Endothelial cell of umbilical vein (primary cell): Measurements from ENCODE around the gene TUBB4B. TPM values are rescaled to one million over a fixed set of nuclear protein-coding genes. Genes with fewer than 3 reads are reported as not detected.
"Not testable (repeated sequence)": the region's sequence is repeated elsewhere in the genome, so short reads cannot be mapped to it uniquely, and the experiment has no call there.

Experiments used
- BruUV-seq: library from RNA; stranded (reverse); fragments of 400-500 nt; replicated peaks from 2 replicates; lab custom pipeline; 2021; lab: Mats Ljungman, UMichigan
- CTCF ChIA-PET: fragments of 300-600, 350-600 bp; sonication (Branson Sonifier 250); formaldehyde crosslinking; loops from one replicate; lab custom pipeline; 2021; ENCODE audit warnings: antibody characterized with exemption, inconsistent platforms; lab: Charles Lee
- POLR2A ChIA-PET: fragments of 300-600, 350-600 bp; sonication (Branson Sonifier 250); formaldehyde crosslinking; loops from one replicate; lab custom pipeline; 2021; ENCODE audit warnings: antibody characterized with exemption, inconsistent platforms; lab: Charles Lee
- DNase-seq: peaks from one replicate; pipeline ENCODE4 v3.0.0-alpha.2; 2011; ENCODE audit warnings: low read depth, low spot score
- FAIRE-seq: peaks from 2 replicates; lab custom pipeline; 2011; peaks lifted over from hg19 to GRCh38; lab: Jason Lieb, UNC
- H2AFZ ChIP-seq: 2 replicates; pipeline ENCODE4 v1.6.0; 2012; ENCODE audit warnings: low read depth, low read length, control low read depth, inconsistent platforms
- H3K27ac ChIP-seq: 2 replicates; pipeline ENCODE4 v1.5.1; 2011; ENCODE audit warnings: low read depth, mild to moderate bottlenecking, control low read depth, low read length, moderate library complexity; ENCODE audit not compliant: insufficient read depth
- H3K27me3 ChIP-seq, 2 experiments: 2 replicates each; pipeline versions ENCODE4 v1.6.0 to v1.6.1; 2011; ENCODE audit warnings: low read length in 2 of 2, mixed read lengths in 1 of 2; ENCODE audit not compliant: control insufficient read depth in 2 of 2, insufficient read depth in 2 of 2
- H3K36me3 ChIP-seq, 2 experiments: 2 replicates in 1 of 2; 3 replicates in 1 of 2; pipeline ENCODE4 v1.5.1; 2011; ENCODE audit warnings: low read length in 2 of 2, mild to moderate bottlenecking in 1 of 2, moderate library complexity in 1 of 2; ENCODE audit not compliant: control insufficient read depth in 2 of 2, insufficient read depth in 2 of 2; ENCODE audit errors: extremely low read depth in 1 of 2
- H3K4me1 ChIP-seq: 3 replicates; pipeline ENCODE4 v1.5.1; 2011; ENCODE audit warnings: mild to moderate bottlenecking, low read length; ENCODE audit not compliant: control insufficient read depth, insufficient read depth; ENCODE audit errors: extremely low read depth
- H3K4me2 ChIP-seq: 2 replicates; pipeline ENCODE4 v1.6.1; 2011; ENCODE audit warnings: low read length, control low read depth, mixed read lengths; ENCODE audit not compliant: insufficient read depth
- H3K4me3 ChIP-seq, 3 experiments: fragments of 200-600 bp in 1 of 3; sonication (generic), shearing (Covaris generic) in 1 of 3; replicated peaks in 1 of 3; 2 replicates each; pipeline ENCODE4 v1.5.1; 2011 to 2016; ENCODE audit warnings: control low read depth in 3 of 3, low read length in 3 of 3, mild to moderate bottlenecking in 2 of 3, inconsistent platforms in 1 of 3, low read depth in 1 of 3, moderate library complexity in 1 of 3; ENCODE audit not compliant: insufficient read depth in 1 of 3
- H3K79me2 ChIP-seq: 2 replicates; pipeline ENCODE4 v1.6.0; 2012; ENCODE audit warnings: low read length, inconsistent platforms; ENCODE audit not compliant: control insufficient read depth, insufficient read depth
- H3K9ac ChIP-seq: replicated peaks from 2 replicates; pipeline ENCODE3; 2011; ENCODE audit warnings: low read length, control low read depth; ENCODE audit not compliant: insufficient read depth; ENCODE audit errors: extremely low read depth
- H3K9me1 ChIP-seq: replicated peaks from 3 replicates; pipeline ENCODE4 v1.6.0; 2011; ENCODE audit warnings: mild to moderate bottlenecking, low read length; ENCODE audit not compliant: control insufficient read depth, insufficient read depth; ENCODE audit errors: extremely low read depth
- H3K9me3 ChIP-seq: replicated peaks from 2 replicates; pipeline ENCODE4 v1.5.1; 2012; ENCODE audit warnings: low read length, inconsistent platforms; ENCODE audit not compliant: control insufficient read depth, insufficient read depth
- H4K20me1 ChIP-seq: replicated peaks from 2 replicates; pipeline ENCODE3; 2011; ENCODE audit warnings: mild to moderate bottlenecking, low read length; ENCODE audit not compliant: control insufficient read depth, insufficient read depth; ENCODE audit errors: extremely low read depth
- GATA2 ChIP-seq: IDR thresholded peaks from 2 replicates; pipeline ENCODE4 v1.7.0; 2011; ENCODE audit warnings: low read depth, mild to moderate bottlenecking, moderate library complexity, mixed read lengths, low read length; ENCODE audit not compliant: insufficient read length, insufficient read depth
- JUN ChIP-seq: IDR thresholded peaks from 2 replicates; pipeline ENCODE4 v1.6.1; 2011; ENCODE audit warnings: borderline replicate concordance, low read depth; ENCODE audit not compliant: insufficient read length, insufficient read depth
- MYC ChIP-seq: IDR thresholded peaks from one replicate; pipeline ENCODE4 v1.6.1; 2011; ENCODE audit warnings: mild to moderate bottlenecking, low read depth, low read length
- POLR2A ChIP-seq: IDR thresholded peaks from 2 replicates; pipeline ENCODE4 v1.6.1; 2012; ENCODE audit warnings: low read depth, mild to moderate bottlenecking, control low read depth, low read length
- dilution Hi-C: fragments of 300-500 bp; cut with MboI; formaldehyde crosslinking; loops from one replicate; pipeline ENCODE4 v1.15.0; 2019; ENCODE audit warnings: low sequenced_read_pairs; ENCODE audit not compliant: extremely low pct_ligation_motif_present
- intact Hi-C: fragments of 100-400 bp; cut with micrococcal nuclease; formaldehyde crosslinking; loops from one replicate; pipeline ENCODE4 v1.10.0; 2022
- polyA plus RNA-seq, 4 experiments: library from polyadenylated mRNA; depleted of rRNA in 3 of 4; stranded (reverse) in 3 of 4; unstranded in 1 of 4; fragments of >200 nt; gene quantifications; 2 replicates each; pipeline versions ENCODE4 v1.2.1 to v1.2.3, GENCODE V29; 2011 to 2012; ENCODE audit warnings: missing spikeins in 1 of 4
- total RNA-seq: library from RNA; stranded (reverse); gene quantifications from 2 replicates; pipeline ENCODE4 v1.2.3, GENCODE V29; 2021

The TUBB4B gene
- total and polyA plus RNA-seq, 2 donors (not counting 3 experiments of a cell fraction or from before 2014, with no cell fraction given), result 418 to 558 TPM

GRCh38 chr9:137237759-137238726, 3.0 kb upstream of the TUBB4B start:
- dilution Hi-C loops (no loop called here), intact Hi-C loops (loop anchor here (2.0 to 5.0 kb wide), 2 partner anchors 15 to 451 kb away; partner anchors contain the start of gene RNF208)
- no peak overlapping the region for H2AFZ ChIP-seq
- no peaks in the 10 kb centered on the region for H3K27me3 ChIP-seq
- POLR2A ChIA-PET, result no interaction called here
- TF ChIP-seq MYC (no peak), GATA2 (no peak), JUN (no peak), POLR2A (no peak)
- H4K20me1 ChIP-seq, result no peaks in the 10 kb centered on the region
- no peak overlapping the region for H3K4me2 ChIP-seq
- no peak overlapping the region for H3K9ac ChIP-seq
- FAIRE-seq (no peak), DNase-seq (no peak)
- H3K79me2 ChIP-seq, result peaks cover 20% of the 10 kb centered on the region
- BruUV-seq, result no TSS peak
- H3K27ac ChIP-seq, result no peak overlapping the region
- H3K4me3 ChIP-seq, result no peak overlapping the region
- H3K4me1 ChIP-seq, result peaks cover 9% of the 10 kb centered on the region
- no peaks in the 10 kb centered on the region for H3K9me1 ChIP-seq
- H3K9me3 ChIP-seq, result no peaks in the 10 kb centered on the region
- H3K36me3 ChIP-seq, result peaks cover 5 to 7% of the 10 kb centered on the region in 2 experiments
- CTCF ChIA-PET, result interaction anchor here (1.0 to 2.5 kb wide), 6 partner anchors 13 to 209 kb away, joined by 3 to 63 read pairs (median 10); partner anchors contain the start of genes CYSRT1, NDOR1, NELFB and RNF208

- POLR2A ChIA-PET, result interaction anchor here (0.5 to 5.0 kb wide), 8 partner anchors 13 to 248 kb away, joined by 4 to 66 read pairs (median 8); partner anchors contain the start of genes ANAPC2, MAN1B1, NELFB and PAXX
- H2AFZ ChIP-seq, result not testable (repeated sequence)
- H3K79me2 ChIP-seq, result peaks cover 25% of the 10 kb centered on the region
These were observed 1.4 kb upstream of the TUBB4B start for GRCh38 chr9:137239541-137240200.

More at GRCh38 chr9:137239541-137240200, 1.4 kb upstream of the TUBB4B start:
- BruUV-seq, result TSS peak; percentile 19
- H3K27me3 ChIP-seq, DNase-seq, H3K9me3 ChIP-seq, FAIRE-seq, H4K20me1 ChIP-seq, H3K9me1 ChIP-seq, dilution Hi-C loops: not testable (repeated sequence)
- intact Hi-C loops, result loop anchor here (1.0 to 5.0 kb wide), 3 partner anchors 16 to 452 kb away; partner anchors contain the start of genes NELFB and TPRN
- H3K4me2 ChIP-seq, result peak overlapping the region; percentile 71
- H3K4me1 ChIP-seq, result peaks cover 13% of the 10 kb centered on the region
- CTCF ChIA-PET, result interaction anchor here (1.1 to 2.1 kb wide), 7 partner anchors 12 to 193 kb away, joined by 3 to 7 read pairs (median 4); partner anchors contain the start of genes DPP7, NELFB, NRARP and RNF224
- H3K4me3 ChIP-seq, result peak overlapping the region; percentile 51 to 76 (median 65)
- peak overlapping the region; percentile 62 for H3K9ac ChIP-seq
- peaks cover 6 to 16% of the 10 kb centered on the region in 2 experiments for H3K36me3 ChIP-seq
- H3K27ac ChIP-seq, result peak overlapping the region; percentile 71
